HepG2 (cell line): ENCODE measurements around the gene DOCK4. TPM values are rescaled to one million over a fixed set of nuclear protein-coding genes. Genes with fewer than 3 reads are reported as not detected.

Experiments used
- EHMT2 ChIP-seq: fragments of 200-600 bp; sonication (generic); IDR thresholded peaks from 2 replicates; pipeline ENCODE4 v1.7.0; 2017; ENCODE audit warnings: antibody characterized with exemption, low read depth, low read length, borderline replicate concordance
- ETV6 ChIP-seq: sonication (generic); formaldehyde crosslinking; conservative IDR thresholded peaks from 2 replicates; pipeline ENCODE4 v1.4.0; 2020; ENCODE audit warnings: missing genetic modification reagents
- GABPB1 ChIP-seq: IDR thresholded peaks from 2 replicates; pipeline ENCODE4 v1.6.1; 2016; ENCODE audit warnings: mild to moderate bottlenecking, missing genetic modification reagents, moderate library complexity, missing compliant biosample characterization
- HIVEP1 ChIP-seq: sonication (generic); formaldehyde crosslinking; IDR thresholded peaks from 2 replicates; pipeline ENCODE4 v1.4.0; 2020; ENCODE audit warnings: mild to moderate bottlenecking, missing genetic modification reagents
- HMG20B ChIP-seq: conservative IDR thresholded peaks from 2 replicates; pipeline ENCODE4 v1.6.1; 2016; ENCODE audit warnings: missing genetic modification reagents, missing compliant biosample characterization
- KLF15 ChIP-seq: sonication (generic); formaldehyde crosslinking; IDR thresholded peaks from 2 replicates; pipeline ENCODE4 v1.8.1; 2023; ENCODE audit warnings: borderline replicate concordance, mild to moderate bottlenecking, inconsistent platforms, missing genetic modification reagents, mixed read lengths
- NFYC ChIP-seq: IDR thresholded peaks from 2 replicates; pipeline ENCODE4 v1.6.1; 2016; ENCODE audit warnings: missing genetic modification reagents, missing compliant biosample characterization
- NR2F1 ChIP-seq, 2 experiments: fragments of 450-650 bp in 1 of 2; formaldehyde crosslinking in 1 of 2; IDR thresholded peaks; 2 replicates each; pipeline versions ENCODE4 v1.5.0 to v1.6.1; 2016 to 2020; ENCODE audit warnings: mild to moderate bottlenecking in 1 of 2, missing compliant biosample characterization in 1 of 2, missing genetic modification reagents in 1 of 2, moderate library complexity in 1 of 2
- REPIN1 ChIP-seq: sonication (generic); formaldehyde crosslinking; IDR thresholded peaks from 2 replicates; pipeline ENCODE4 v1.8.0; 2022; ENCODE audit warnings: missing genetic modification reagents, low read depth, mild to moderate bottlenecking, borderline replicate concordance
- SMC3 ChIP-seq: IDR thresholded peaks from 2 replicates; pipeline ENCODE4 v1.6.1; 2011; ENCODE audit warnings: low read length, improper control_type of control experiment
- TOPORS ChIP-seq: sonication (generic); formaldehyde crosslinking; IDR thresholded peaks from 2 replicates; pipeline ENCODE4 v1.8.0; 2023; ENCODE audit warnings: mild to moderate bottlenecking, missing genetic modification reagents
- YY1 ChIP-seq: IDR thresholded peaks from 2 replicates; pipeline ENCODE4 v1.6.1; 2011; ENCODE audit warnings: low read length, low read depth, moderate library complexity, mild to moderate bottlenecking; ENCODE audit not compliant: insufficient read depth, insufficient replicate concordance
- ZNF296 ChIP-seq: sonication (generic); formaldehyde crosslinking; conservative IDR thresholded peaks from 2 replicates; pipeline ENCODE4 v1.5.0; 2020; ENCODE audit warnings: mild to moderate bottlenecking, missing genetic modification reagents
- ZNF33A ChIP-seq: sonication (generic); formaldehyde crosslinking; IDR thresholded peaks from 2 replicates; pipeline ENCODE4 v1.5.1; 2020; ENCODE audit warnings: missing genetic modification reagents, mild to moderate bottlenecking, moderate library complexity, borderline replicate concordance
- ZNF431 ChIP-seq: sonication (generic); formaldehyde crosslinking; IDR thresholded peaks from 2 replicates; pipeline ENCODE4 v1.9.0; 2022; ENCODE audit warnings: missing genetic modification reagents, low read depth, mild to moderate bottlenecking, borderline replicate concordance
- ZNF546 ChIP-seq: sonication (generic); formaldehyde crosslinking; conservative IDR thresholded peaks from 2 replicates; pipeline ENCODE4 v1.8.1; 2023; ENCODE audit warnings: mild to moderate bottlenecking, missing genetic modification reagents
- ZNF652 ChIP-seq: IDR thresholded peaks from 2 replicates; pipeline ENCODE4 v1.6.1; 2016; ENCODE audit warnings: low read depth, borderline replicate concordance
- ZNF660 ChIP-seq: sonication (generic); formaldehyde crosslinking; IDR thresholded peaks from 2 replicates; pipeline ENCODE4 v1.5.1; 2020; ENCODE audit warnings: mild to moderate bottlenecking, low read depth, missing genetic modification reagents, borderline replicate concordance
- ZNF724P ChIP-seq: sonication (generic); formaldehyde crosslinking; IDR thresholded peaks from 2 replicates; pipeline ENCODE4 v1.8.0; 2022; ENCODE audit warnings: missing genetic modification reagents, borderline replicate concordance
- ZNF792 ChIP-seq: IDR thresholded peaks from 2 replicates; pipeline ENCODE4 v1.6.1; 2016
- polyA plus RNA-seq, 8 experiments: library from polyadenylated mRNA; depleted of rRNA in 3 of 8; stranded (reverse) in 7 of 8; unstranded in 1 of 8; fragments of >200 nt; fragmentation: Illumina TruSeq in 4 of 8; extraction: Trizol in 4 of 8; gene quantifications; 2 replicates each; pipeline versions ENCODE4 v1.2.1 to v1.2.3, GENCODE V29; 2011 to 2016; ENCODE audit warnings: low read depth in 4 of 8, missing spikeins in 1 of 8, mixed read lengths in 1 of 8; ENCODE audit not compliant: insufficient read depth in 1 of 8
- total RNA-seq, 5 experiments: library from RNA; depleted of rRNA; stranded (reverse); fragments of >200 nt; fragmentation: Illumina TruSeq; extraction: Trizol; gene quantifications; 2 replicates each; pipeline ENCODE4 v1.2.3, GENCODE V29; 2016; ENCODE audit warnings: low read depth in 1 of 5
- TF ChIP-seq, protein P1 (sequence below): sonication (generic); formaldehyde crosslinking; conservative IDR thresholded peaks from 2 replicates; pipeline ENCODE4 v1.8.0; 2022; ENCODE audit warnings: low read depth, missing genetic modification reagents
- TF ChIP-seq, protein P2 (sequence below): sonication (generic); formaldehyde crosslinking; IDR thresholded peaks from 2 replicates; pipeline ENCODE4 v1.8.0; 2022; ENCODE audit warnings: missing genetic modification reagents, low read depth, mild to moderate bottlenecking, borderline replicate concordance
- TF ChIP-seq, protein P3 (sequence below): sonication (generic); formaldehyde crosslinking; IDR thresholded peaks from 2 replicates; pipeline ENCODE4 v1.5.0; 2020; ENCODE audit warnings: missing genetic modification reagents, mild to moderate bottlenecking, borderline replicate concordance
- TF ChIP-seq, protein P4 (sequence below): sonication (generic); formaldehyde crosslinking; IDR thresholded peaks from 2 replicates; pipeline ENCODE4 v1.5.1; 2020; ENCODE audit warnings: mild to moderate bottlenecking, missing genetic modification reagents, borderline replicate concordance

Gene DOCK4
- total and polyA plus RNA-seq, 2 of the 13 experiments (the other 11 are each of a cell fraction or from before 2014, with no cell fraction given) = 13.5 to 17.4 TPM

DNA sequence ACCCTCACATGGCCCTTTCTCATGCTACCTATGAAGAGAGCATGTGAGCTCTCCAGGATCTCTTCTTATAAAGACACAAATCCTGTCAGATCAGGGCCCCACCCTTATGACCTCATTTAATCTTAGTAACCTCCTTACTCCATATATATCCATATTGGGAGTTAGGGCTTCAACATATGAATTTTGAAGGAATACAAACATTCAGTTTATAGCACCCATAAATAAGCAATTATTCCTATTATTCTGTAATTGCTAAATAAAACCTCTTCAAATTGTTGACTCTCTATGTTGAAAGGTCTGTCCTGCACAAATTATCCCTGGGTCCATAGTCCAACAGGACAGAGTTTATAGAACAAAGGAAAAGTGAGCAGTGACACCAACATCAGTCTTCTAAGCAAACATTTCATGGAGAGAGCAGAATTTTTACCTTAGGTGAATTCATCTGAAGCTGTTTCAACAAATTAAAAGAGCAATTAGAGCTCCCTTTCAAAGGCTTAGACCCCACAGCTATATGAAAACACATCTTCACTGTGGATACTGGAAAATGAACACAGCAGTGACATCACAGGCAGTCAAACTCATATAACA lies 12.2 kb downstream of the DOCK4 start (continued):
- TF ChIP-seq, protein P1, sequence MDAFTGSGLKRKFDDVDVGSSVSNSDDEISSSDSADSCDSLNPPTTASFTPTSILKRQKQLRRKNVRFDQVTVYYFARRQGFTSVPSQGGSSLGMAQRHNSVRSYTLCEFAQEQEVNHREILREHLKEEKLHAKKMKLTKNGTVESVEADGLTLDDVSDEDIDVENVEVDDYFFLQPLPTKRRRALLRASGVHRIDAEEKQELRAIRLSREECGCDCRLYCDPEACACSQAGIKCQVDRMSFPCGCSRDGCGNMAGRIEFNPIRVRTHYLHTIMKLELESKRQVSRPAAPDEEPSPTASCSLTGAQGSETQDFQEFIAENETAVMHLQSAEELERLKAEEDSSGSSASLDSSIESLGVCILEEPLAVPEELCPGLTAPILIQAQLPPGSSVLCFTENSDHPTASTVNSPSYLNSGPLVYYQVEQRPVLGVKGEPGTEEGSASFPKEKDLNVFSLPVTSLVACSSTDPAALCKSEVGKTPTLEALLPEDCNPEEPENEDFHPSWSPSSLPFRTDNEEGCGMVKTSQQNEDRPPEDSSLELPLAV (CRISPR knock-in tag) = no peak
- TF ChIP-seq ZNF546 (no peak), EHMT2 (peak; percentile 59; the same call in 1 of the 2 replicates), HMG20B (CRISPR knock-in tag) (no peak), NFYC (CRISPR knock-in tag) (no peak), NR2F1 (CRISPR knock-in tag; IDR thresholded peaks at IDR 0.05) (no peak), GABPB1 (no peak), TOPORS (CRISPR knock-in tag) (no peak), ZNF33A (no peak), ETV6 (CRISPR knock-in tag) (no peak), ZNF724P (CRISPR knock-in tag) (no peak), YY1 (no peak), SMC3 (no peak), REPIN1 (CRISPR knock-in tag) (0 out of 2 replicates have a peak, but pooled peaks have one; percentile 20), HIVEP1 (CRISPR knock-in tag) (no peak), ZNF660 (CRISPR knock-in tag) (no peak), ZNF792 (CRISPR knock-in tag) (peak; percentile 66; the same call in 1 of the 2 replicates), ZNF296 (CRISPR knock-in tag) (no peak), KLF15 (no peak), ZNF431 (CRISPR knock-in tag) (no peak), ZNF652 (CRISPR knock-in tag) (peak; percentile 31; the same call in 1 of the 2 replicates)
- TF ChIP-seq, protein P2, sequence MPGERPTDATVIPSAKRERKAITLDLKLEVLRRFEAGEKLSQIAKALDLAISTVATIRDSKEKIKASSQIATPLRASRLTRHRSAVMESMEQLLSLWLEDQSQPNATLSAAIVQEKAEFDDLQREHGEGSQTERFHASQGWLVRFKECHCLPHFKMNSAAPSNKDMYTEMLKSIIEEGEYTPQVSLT = no peak
- TF ChIP-seq, protein P3, sequence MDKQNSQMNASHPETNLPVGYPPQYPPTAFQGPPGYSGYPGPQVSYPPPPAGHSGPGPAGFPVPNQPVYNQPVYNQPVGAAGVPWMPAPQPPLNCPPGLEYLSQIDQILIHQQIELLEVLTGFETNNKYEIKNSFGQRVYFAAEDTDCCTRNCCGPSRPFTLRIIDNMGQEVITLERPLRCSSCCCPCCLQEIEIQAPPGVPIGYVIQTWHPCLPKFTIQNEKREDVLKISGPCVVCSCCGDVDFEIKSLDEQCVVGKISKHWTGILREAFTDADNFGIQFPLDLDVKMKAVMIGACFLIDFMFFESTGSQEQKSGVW (CRISPR knock-in tag) = no peak
- TF ChIP-seq, protein P4, sequence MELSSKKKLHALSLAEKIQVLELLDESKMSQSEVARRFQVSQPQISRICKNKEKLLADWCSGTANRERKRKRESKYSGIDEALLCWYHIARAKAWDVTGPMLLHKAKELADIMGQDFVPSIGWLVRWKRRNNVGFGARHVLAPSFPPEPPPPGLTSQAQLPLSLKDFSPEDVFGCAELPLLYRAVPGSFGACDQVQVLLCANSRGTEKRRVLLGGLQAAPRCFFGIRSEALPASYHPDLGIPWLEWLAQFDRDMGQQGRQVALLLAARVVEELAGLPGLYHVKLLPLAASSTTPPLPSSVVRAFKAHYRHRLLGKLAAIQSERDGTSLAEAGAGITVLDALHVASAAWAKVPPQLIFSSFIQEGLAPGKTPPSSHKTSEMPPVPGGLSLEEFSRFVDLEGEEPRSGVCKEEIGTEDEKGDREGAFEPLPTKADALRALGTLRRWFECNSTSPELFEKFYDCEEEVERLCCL (CRISPR knock-in tag) = no peak
